GM13977 (cell line): ENCODE data around the gene CACNA1C.

Experiments used
- DNase-seq: peaks from one replicate; pipeline ENCODE4 v3.0.0; 2012; ENCODE audit warnings: low spot score
- CTCF ChIP-seq: IDR thresholded peaks from 2 replicates; pipeline ENCODE4 v1.5.1; 2012; ENCODE audit warnings: mild to moderate bottlenecking, control low read depth; ENCODE audit not compliant: insufficient read depth; ENCODE audit errors: extremely low read depth, missing control alignments
- in situ Hi-C: fragments of 300-500 bp; cut with MboI; formaldehyde crosslinking; loops from one replicate; pipeline ENCODE4 v1.12.0; 2022; ENCODE audit warnings: low sequenced_read_pairs, low pct_unique_long_range_greater_than_20kb, mixed read lengths, inconsistent platforms; ENCODE audit not compliant: unreplicated experiment

Gene CACNA1C

GRCh38 chr12:2335916-2336315 lies 283.1 kb downstream of the CACNA1C start:
- in situ Hi-C loops, result no loop called here

GRCh38 chr12:2336409-2336829 lies 283.6 kb downstream of the CACNA1C start:
- in situ Hi-C loops, result no loop called here
- peak; percentile 63 for DNase-seq
- TF ChIP-seq CTCF, result no peak

More at GRCh38 chr12:2335916-2336315, 283.1 kb downstream of the CACNA1C start:
- no peak for TF ChIP-seq CTCF
- DNase-seq, result no peak

- in situ Hi-C loops, result no loop called here
- no peak for TF ChIP-seq CTCF
- DNase-seq, result no peak
These were observed 284.5 kb downstream of the CACNA1C start for GRCh38 chr12:2337031-2338010.

- DNase-seq, result no peak
- TF ChIP-seq CTCF, result no peak
- in situ Hi-C loops, result no loop called here
These were observed 285.6 kb downstream of the CACNA1C start for GRCh38 chr12:2338381-2338780.

GRCh38 chr12:2338991-2339431 lies 286.2 kb downstream of the CACNA1C start:
- TF ChIP-seq CTCF, result no peak
- in situ Hi-C loops, result no loop called here

GRCh38 chr12:2341051-2341751 lies 288.4 kb downstream of the CACNA1C start:
- no peak for DNase-seq
- in situ Hi-C loops, result no loop called here
- TF ChIP-seq CTCF, result no peak

More at GRCh38 chr12:2338991-2339431, 286.2 kb downstream of the CACNA1C start:
- no peak for DNase-seq
